Measurements from ENCODE around the gene CCDC39.

The CCDC39 gene

GRCh38 chr3:180679178-180680096 lies at the start of gene CCDC39:
TSS of gene CCDC39 (minus strand) at chr3:180679489. CDS start at chr3:180679380, 109 bp downstream.
- DNase-seq (ENCODE audit: low read depth), result peak; percentile 51

GRCh38 chr3:180720012-180720411 lies 40.7 kb upstream of the CCDC39 start:
- no peak for DNase-seq (ENCODE audit: low read depth)

- no peak for DNase-seq (ENCODE audit: low read depth)
These were observed 28.6 kb upstream of the CCDC39 start for GRCh38 chr3:180707896-180708295.

- DNase-seq (ENCODE audit: low read depth), result no peak
These were observed 26.3 kb upstream of the CCDC39 start for GRCh38 chr3:180705619-180706018.

GRCh38 chr3:180704532-180704931 lies 25.2 kb upstream of the CCDC39 start:
- DNase-seq (ENCODE audit: low read depth), result no peak

GRCh38 chr3:180700941-180701340 lies 21.7 kb upstream of the CCDC39 start:
- DNase-seq (ENCODE audit: low read depth), result no peak

GRCh38 chr3:180698760-180699270 lies 19.5 kb upstream of the CCDC39 start:
- no peak for DNase-seq (ENCODE audit: low read depth)

GRCh38 chr3:180694321-180694720 lies 15.0 kb upstream of the CCDC39 start:
- DNase-seq (ENCODE audit: low read depth), result no peak

GRCh38 chr3:180693656-180694055 lies 14.4 kb upstream of the CCDC39 start:
- DNase-seq (ENCODE audit: low read depth), result no peak

GRCh38 chr3:180690061-180690460 lies 10.8 kb upstream of the CCDC39 start:
- no peak for DNase-seq (ENCODE audit: low read depth)

GRCh38 chr3:180684807-180685206 lies 5.5 kb upstream of the CCDC39 start:
- no peak for DNase-seq (ENCODE audit: low read depth)

- no peak for DNase-seq (ENCODE audit: low read depth)
These were observed 4.5 kb upstream of the CCDC39 start for GRCh38 chr3:180683816-180684215.

GRCh38 chr3:180680097-180680430 lies 775 bp upstream of the CCDC39 start:
- DNase-seq (ENCODE audit: low read depth), result peak; percentile 32

- no peak for DNase-seq (ENCODE audit: low read depth)
These were observed 1.1 kb downstream of the CCDC39 start for GRCh38 chr3:180678231-180678630.

- DNase-seq (ENCODE audit: low read depth), result no peak
These were observed 17.8 kb downstream of the CCDC39 start for GRCh38 chr3:180661444-180661843.

- no peak for DNase-seq (ENCODE audit: low read depth)
These were observed 22.2 kb downstream of the CCDC39 start for GRCh38 chr3:180657094-180657493.

- no peak for DNase-seq (ENCODE audit: low read depth)
These were observed 22.9 kb downstream of the CCDC39 start for GRCh38 chr3:180656406-180656805.

GRCh38 chr3:180646187-180646790 lies 33.0 kb downstream of the CCDC39 start:
- DNase-seq (ENCODE audit: low read depth), result peak; percentile 4

GRCh38 chr3:180640987-180641386 lies 38.3 kb downstream of the CCDC39 start:
- no peak for DNase-seq (ENCODE audit: low read depth)

GRCh38 chr3:180633722-180634121 lies 45.6 kb downstream of the CCDC39 start:
- DNase-seq (ENCODE audit: low read depth), result no peak

- no peak for DNase-seq (ENCODE audit: low read depth)
These were observed 48.0 kb downstream of the CCDC39 start for GRCh38 chr3:180631317-180631716.

- DNase-seq (ENCODE audit: low read depth), result no peak
These were observed 48.9 kb downstream of the CCDC39 start for GRCh38 chr3:180630371-180630770.

- DNase-seq (ENCODE audit: low read depth), result no peak
These were observed 52.4 kb downstream of the CCDC39 start for GRCh38 chr3:180626844-180627243.

Data from iris pigment epithelial cell (primary cell).